ENCODE results near the gene CFAP298. TPM values are rescaled to one million over a fixed set of nuclear protein-coding genes. Genes with fewer than 3 reads are reported as not detected.
A peak's percentile ranks its signal among the peaks of the same experiment; 100 is the strongest.

CFAP298 gene
- total and polyA plus RNA-seq, 11 donors: 14.2 to 36.0 (median 20.8) TPM

- TF ChIP-seq, protein P1, sequence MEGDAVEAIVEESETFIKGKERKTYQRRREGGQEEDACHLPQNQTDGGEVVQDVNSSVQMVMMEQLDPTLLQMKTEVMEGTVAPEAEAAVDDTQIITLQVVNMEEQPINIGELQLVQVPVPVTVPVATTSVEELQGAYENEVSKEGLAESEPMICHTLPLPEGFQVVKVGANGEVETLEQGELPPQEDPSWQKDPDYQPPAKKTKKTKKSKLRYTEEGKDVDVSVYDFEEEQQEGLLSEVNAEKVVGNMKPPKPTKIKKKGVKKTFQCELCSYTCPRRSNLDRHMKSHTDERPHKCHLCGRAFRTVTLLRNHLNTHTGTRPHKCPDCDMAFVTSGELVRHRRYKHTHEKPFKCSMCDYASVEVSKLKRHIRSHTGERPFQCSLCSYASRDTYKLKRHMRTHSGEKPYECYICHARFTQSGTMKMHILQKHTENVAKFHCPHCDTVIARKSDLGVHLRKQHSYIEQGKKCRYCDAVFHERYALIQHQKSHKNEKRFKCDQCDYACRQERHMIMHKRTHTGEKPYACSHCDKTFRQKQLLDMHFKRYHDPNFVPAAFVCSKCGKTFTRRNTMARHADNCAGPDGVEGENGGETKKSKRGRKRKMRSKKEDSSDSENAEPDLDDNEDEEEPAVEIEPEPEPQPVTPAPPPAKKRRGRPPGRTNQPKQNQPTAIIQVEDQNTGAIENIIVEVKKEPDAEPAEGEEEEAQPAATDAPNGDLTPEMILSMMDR (IDR thresholded peaks at IDR 0.05): no peak
- no peak for TF ChIP-seq POLR2A (IDR thresholded peaks at IDR 0.05)
- Histone ChIP-seq H3K36me3 (peaks cover 0 to 12% (median 0%) of the 10 kb centered on the region in 9 donors), H3K9me3 (no peaks in the 10 kb centered on the region), H3K4me1 (no peaks in the 10 kb centered on the region), H3K4me3 (no peak overlapping the region), H3K27ac (no peak overlapping the region), H3K27me3 (no peaks in the 10 kb centered on the region)
- DNase-seq (no peak), ATAC-seq (no peak)
- intact Hi-C loops (cut with DNase I): no loop called here
- WGBS, 4 donors: 92 to 97% (median 94%) methylated on average over 13 of the region's 13 CpGs
Observed at GRCh38 chr21:32581732-32582131, 30.4 kb downstream of the CFAP298 start.

GRCh38 chr21:32580949-32581348 lies 31.2 kb downstream of the CFAP298 start:
- WGBS, 4 donors: 93 to 97% (median 93%) methylated on average over 11 to 13 of the region's 13 CpGs
- no peak for TF ChIP-seq POLR2A (IDR thresholded peaks at IDR 0.05)
- TF ChIP-seq, protein P1 (IDR thresholded peaks at IDR 0.05): no peak
- no peak overlapping the region for H3K27ac ChIP-seq
- no peaks in the 10 kb centered on the region for H3K9me3 ChIP-seq
- intact Hi-C loops (cut with DNase I): no loop called here
- DNase-seq (no peak), ATAC-seq (no peak)
- peaks cover 0 to 15% (median 0%) of the 10 kb centered on the region in 9 donors for H3K36me3 ChIP-seq
- no peaks in the 10 kb centered on the region for H3K4me1 ChIP-seq
- H3K4me3 ChIP-seq: no peak overlapping the region
- H3K27me3 ChIP-seq: no peaks in the 10 kb centered on the region

DNA sequence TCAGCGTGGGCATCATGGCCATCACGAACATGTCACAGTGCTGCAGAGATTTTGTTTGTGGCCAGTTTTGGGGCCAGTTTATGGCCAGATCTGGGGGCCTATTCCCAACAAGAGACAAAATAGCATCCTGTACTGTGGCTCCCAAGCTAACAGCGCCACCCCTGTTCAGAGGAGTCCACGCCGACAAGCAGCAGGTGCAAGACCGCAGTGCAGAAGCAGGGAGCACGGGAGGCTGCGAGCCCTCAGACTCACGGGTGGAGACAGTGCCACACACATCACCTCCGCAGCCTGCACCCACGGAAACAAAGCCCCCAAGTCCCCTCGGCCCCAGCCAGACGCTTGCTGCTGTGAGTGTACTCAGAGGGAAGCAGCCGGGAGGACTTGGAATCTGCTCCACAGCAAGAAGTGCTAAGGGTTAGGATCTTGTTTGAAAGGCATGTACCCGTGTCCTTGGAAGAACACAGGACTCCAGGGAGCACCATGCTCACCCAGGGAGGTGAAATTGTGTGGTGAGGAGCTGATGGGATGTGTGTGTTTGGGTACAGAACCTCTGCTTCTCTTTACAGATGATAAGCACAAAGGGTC lies 34.0 kb downstream of the CFAP298 start:
- Histone ChIP-seq H3K27ac (no peak overlapping the region), H3K27me3 (no peaks in the 10 kb centered on the region), H3K4me1 (no peaks in the 10 kb centered on the region), H3K4me3 (no peak overlapping the region), H3K9me3 (no peaks in the 10 kb centered on the region), H3K36me3 (peaks cover 0 to 12% (median 0%) of the 10 kb centered on the region in 9 donors)
- intact Hi-C loops (cut with DNase I): no loop called here
- no peak for DNase-seq
- ATAC-seq: no peak
- WGBS, 4 donors: 67 to 75% (median 71%) methylated on average over 8 to 15 of the region's 15 CpGs
- no peak for TF ChIP-seq POLR2A (IDR thresholded peaks at IDR 0.05)
- TF ChIP-seq, protein P1 (IDR thresholded peaks at IDR 0.05): peak in 3 of 12 donors; percentile 5 to 13 (median 10)

DNA sequence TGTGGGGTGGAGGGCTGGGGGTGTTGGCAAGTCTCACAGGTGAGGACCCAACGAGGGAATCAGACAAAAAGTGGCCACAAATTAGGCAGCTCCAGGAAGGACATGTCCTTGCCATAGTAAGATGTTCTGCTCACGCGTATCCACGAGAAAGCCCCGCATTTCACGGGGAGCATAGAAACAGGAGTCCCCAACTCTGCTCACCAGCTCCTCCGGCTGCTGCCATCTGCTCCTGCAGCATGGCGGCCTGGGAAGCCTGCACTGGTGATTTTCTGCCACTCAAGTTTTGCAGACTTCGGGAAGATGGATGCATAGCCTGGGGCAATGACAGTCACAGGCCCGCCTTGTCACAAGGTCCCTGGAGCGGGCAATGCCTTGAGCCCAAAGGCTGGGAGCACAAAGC lies 36.2 kb downstream of the CFAP298 start:
- H3K9me3 ChIP-seq: no peaks in the 10 kb centered on the region
- no peak for DNase-seq
- H3K4me3 ChIP-seq: no peak overlapping the region
- no peak for ATAC-seq
- peaks cover 0 to 12% (median 0%) of the 10 kb centered on the region in 9 donors for H3K36me3 ChIP-seq
- 85 to 94% (median 92%) methylated on average over 10 to 11 of the region's 11 CpGs for WGBS, 4 donors
- TF ChIP-seq POLR2A (IDR thresholded peaks at IDR 0.05): no peak
- TF ChIP-seq, protein P1 (IDR thresholded peaks at IDR 0.05): no peak
- no peak overlapping the region for H3K27ac ChIP-seq
- intact Hi-C loops (cut with DNase I): no loop called here
- no peaks in the 10 kb centered on the region for H3K4me1 ChIP-seq
- no peaks in the 10 kb centered on the region for H3K27me3 ChIP-seq
